HCT116 (cell line): ENCODE measurements around the gene LIPE.

Experiments used
- FOSL1 ChIP-seq: IDR thresholded peaks from 2 replicates; pipeline ENCODE4 v1.6.1; 2012; ENCODE audit warnings: low read depth
- POLR2AphosphoS5 ChIP-seq: IDR thresholded peaks from 2 replicates; pipeline ENCODE4 v1.6.1; 2011; ENCODE audit warnings: mild to moderate bottlenecking, low read depth, low read length, moderate library complexity
- REST ChIP-seq: IDR thresholded peaks from 2 replicates; pipeline ENCODE4 v1.6.1; 2012; ENCODE audit warnings: low read depth
- SP1 ChIP-seq: IDR thresholded peaks from 2 replicates; pipeline ENCODE4 v1.6.1; 2012; ENCODE audit warnings: low read depth
- TF ChIP-seq, protein P1 (sequence below), 3 experiments: fragments of 200-600 bp in 1 of 3; sonication (generic) in 1 of 3; IDR thresholded peaks in 2 of 3; conservative IDR thresholded peaks in 1 of 3; 2 replicates each; pipeline ENCODE4 v1.5.1; 2012 to 2017; ENCODE audit warnings: low read depth in 2 of 3, low read length in 2 of 3, antibody characterized with exemption in 1 of 3, borderline replicate concordance in 1 of 3, control low read depth in 1 of 3, mild to moderate bottlenecking in 1 of 3, mixed read lengths in 1 of 3, mixed run types in 1 of 3, moderate library complexity in 1 of 3; ENCODE audit not compliant: insufficient read depth in 1 of 3

- TF ChIP-seq, protein P1, sequence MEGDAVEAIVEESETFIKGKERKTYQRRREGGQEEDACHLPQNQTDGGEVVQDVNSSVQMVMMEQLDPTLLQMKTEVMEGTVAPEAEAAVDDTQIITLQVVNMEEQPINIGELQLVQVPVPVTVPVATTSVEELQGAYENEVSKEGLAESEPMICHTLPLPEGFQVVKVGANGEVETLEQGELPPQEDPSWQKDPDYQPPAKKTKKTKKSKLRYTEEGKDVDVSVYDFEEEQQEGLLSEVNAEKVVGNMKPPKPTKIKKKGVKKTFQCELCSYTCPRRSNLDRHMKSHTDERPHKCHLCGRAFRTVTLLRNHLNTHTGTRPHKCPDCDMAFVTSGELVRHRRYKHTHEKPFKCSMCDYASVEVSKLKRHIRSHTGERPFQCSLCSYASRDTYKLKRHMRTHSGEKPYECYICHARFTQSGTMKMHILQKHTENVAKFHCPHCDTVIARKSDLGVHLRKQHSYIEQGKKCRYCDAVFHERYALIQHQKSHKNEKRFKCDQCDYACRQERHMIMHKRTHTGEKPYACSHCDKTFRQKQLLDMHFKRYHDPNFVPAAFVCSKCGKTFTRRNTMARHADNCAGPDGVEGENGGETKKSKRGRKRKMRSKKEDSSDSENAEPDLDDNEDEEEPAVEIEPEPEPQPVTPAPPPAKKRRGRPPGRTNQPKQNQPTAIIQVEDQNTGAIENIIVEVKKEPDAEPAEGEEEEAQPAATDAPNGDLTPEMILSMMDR (IDR thresholded peaks at IDR 0.05 in 2 of 3, conservative IDR thresholded peaks at IDR 0.05 in 1 of 3; ENCODE audit: borderline replicate concordance in 1 of 3, insufficient read depth in 1 of 3, low read depth in 2 of 3, low read length in 2 of 3) = no peak
- TF ChIP-seq SP1 (no peak), FOSL1 (no peak), POLR2AphosphoS5 (no peak), REST (no peak)
These were observed 18.8 kb upstream of the LIPE start for GRCh38 chr19:42445948-42446347.
